Occipital lobe (tissue), 2 donors: ENCODE measurements around the gene GAS2. TPM values are rescaled to one million over a fixed set of nuclear protein-coding genes. Genes with fewer than 3 reads are reported as not detected.

ENCODE experiments used
- small RNA-seq: library from RNA; depleted of rRNA; stranded (forward); fragments of <200 nt; gene quantifications from one replicate; pipeline ENCODE3, GENCODE V24; 2014
- total RNA-seq: library from RNA; depleted of rRNA; stranded (reverse); fragments of >200 nt; gene quantifications from one replicate; pipeline ENCODE4 v1.2.3, GENCODE V29; 2014

Gene GAS2
- total RNA-seq, 1 donor from 2014 or later, result 13.4 TPM

Small RNA genes lying within 50 kb of the gene (small RNA-seq; reads per million reads assigned to genes)
- gene RNA5SP338, result not detected

Other genes with a start within 250 kb of the GAS2 start
- 40.9 TPM for gene FANCF, start 40.8 kb upstream of the GAS2 start, total RNA-seq
- gene SVIP, start 163.2 kb downstream of the GAS2 start, total RNA-seq, result 5.0 TPM
- not detected for gene CCDC179, start 193.9 kb downstream of the GAS2 start, total RNA-seq